Esophagus squamous epithelium (tissue), 4 donors: Measurements from ENCODE around the gene VPS4A.

Experiments
- POLR2A ChIP-seq, 4 donors: fragments of 450-650 bp; IDR thresholded peaks; one replicate each; pipeline ENCODE4 v1.6.1; 2017; ENCODE audit warnings: antibody characterized with exemption in 4 of 4, mild to moderate bottlenecking in 4 of 4, moderate library complexity in 3 of 4
- TF ChIP-seq, protein P1 (sequence below), 6 experiments: fragments of 450-650 bp in 4 of 6; fragments of 200-600 bp in 2 of 6; sonication (generic) in 2 of 6; IDR thresholded peaks; one replicate each; pipeline ENCODE4 v1.5.1; 2016 to 2019; ENCODE audit warnings: antibody characterized with exemption in 6 of 6, mild to moderate bottlenecking in 4 of 6, moderate library complexity in 4 of 6

DNA sequence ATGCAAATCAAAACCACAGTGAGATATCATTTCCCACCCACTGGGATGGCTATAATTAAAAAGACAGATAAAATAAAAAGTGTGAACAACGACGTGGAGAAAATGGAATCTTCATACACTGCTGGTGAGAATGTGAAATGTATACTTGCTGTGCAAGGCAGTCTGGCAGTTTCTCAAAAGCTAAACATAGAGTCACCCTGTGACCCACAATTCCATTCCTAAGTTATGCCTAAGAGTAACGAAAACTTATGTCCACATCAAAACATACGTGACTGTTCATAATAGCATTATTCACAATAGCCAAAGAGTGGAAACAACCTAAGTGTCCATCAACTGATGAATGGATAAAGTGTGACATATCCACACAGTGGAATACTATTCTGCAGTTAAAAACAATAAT, 38.1 kb upstream of the VPS4A start:
- TF ChIP-seq, protein P1, sequence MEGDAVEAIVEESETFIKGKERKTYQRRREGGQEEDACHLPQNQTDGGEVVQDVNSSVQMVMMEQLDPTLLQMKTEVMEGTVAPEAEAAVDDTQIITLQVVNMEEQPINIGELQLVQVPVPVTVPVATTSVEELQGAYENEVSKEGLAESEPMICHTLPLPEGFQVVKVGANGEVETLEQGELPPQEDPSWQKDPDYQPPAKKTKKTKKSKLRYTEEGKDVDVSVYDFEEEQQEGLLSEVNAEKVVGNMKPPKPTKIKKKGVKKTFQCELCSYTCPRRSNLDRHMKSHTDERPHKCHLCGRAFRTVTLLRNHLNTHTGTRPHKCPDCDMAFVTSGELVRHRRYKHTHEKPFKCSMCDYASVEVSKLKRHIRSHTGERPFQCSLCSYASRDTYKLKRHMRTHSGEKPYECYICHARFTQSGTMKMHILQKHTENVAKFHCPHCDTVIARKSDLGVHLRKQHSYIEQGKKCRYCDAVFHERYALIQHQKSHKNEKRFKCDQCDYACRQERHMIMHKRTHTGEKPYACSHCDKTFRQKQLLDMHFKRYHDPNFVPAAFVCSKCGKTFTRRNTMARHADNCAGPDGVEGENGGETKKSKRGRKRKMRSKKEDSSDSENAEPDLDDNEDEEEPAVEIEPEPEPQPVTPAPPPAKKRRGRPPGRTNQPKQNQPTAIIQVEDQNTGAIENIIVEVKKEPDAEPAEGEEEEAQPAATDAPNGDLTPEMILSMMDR (IDR thresholded peaks at IDR 0.05), result no peak
- no peak for TF ChIP-seq POLR2A (IDR thresholded peaks at IDR 0.05)
